Activated naive CD4-positive, alpha-beta T cell treated with anti-CD3 and anti-CD28 coated beads, Interleukin-2, amount 50 U/mL, for 16 hours (primary cell): ENCODE data around the gene POLRMT.
"Not testable (repeated sequence)": the region's sequence is repeated elsewhere in the genome, so short reads cannot be mapped to it uniquely, and the experiment has no call there.

ENCODE experiments used
- DNase-seq: peaks from one replicate; pipeline ENCODE4 v3.0.0-alpha.2; 2020

The POLRMT gene

GRCh38 chr19:590396-590745 is 43.0 kb downstream of the POLRMT start:
- DNase-seq = peak; percentile 37

GRCh38 chr19:589693-590395 is 43.5 kb downstream of the POLRMT start, which contains the start of gene HCN2:
Gene HCN2 (plus strand): TSS chr19:589881. CDS start chr19:589946, 65 bp downstream.
- DNase-seq = no peak

GRCh38 chr19:588741-589692 is 44.3 kb downstream of the POLRMT start:
- DNase-seq = no peak

GRCh38 chr19:588093-588740 is 45.1 kb downstream of the POLRMT start:
- peak; percentile 73 for DNase-seq

DNA sequence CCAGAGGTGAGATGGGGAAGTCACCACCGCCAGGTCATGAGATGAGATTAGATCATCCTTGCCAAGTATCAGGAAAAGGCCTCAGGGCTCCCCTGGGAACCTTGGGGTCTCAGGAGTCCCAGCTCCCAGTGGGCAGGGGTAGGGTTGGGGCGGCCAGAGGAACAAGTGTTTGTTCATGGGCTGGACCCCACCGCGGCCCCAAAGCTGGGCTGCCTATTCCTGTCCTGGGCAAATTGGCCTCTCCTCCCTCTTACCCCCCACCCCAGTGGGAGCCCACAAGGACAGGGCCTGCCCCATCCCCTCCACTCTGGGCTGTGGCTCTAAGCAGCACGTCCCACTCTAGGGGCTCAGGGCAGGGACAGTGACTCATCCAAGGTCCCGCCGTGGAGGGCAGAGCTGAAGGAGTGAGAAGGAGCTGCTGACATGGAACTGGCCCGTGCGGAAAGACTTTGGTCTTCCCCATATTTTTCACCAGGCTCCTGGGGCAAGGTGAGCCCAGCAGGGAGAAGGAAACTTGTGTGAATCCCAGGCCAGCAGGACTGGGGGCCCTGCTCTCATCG is 47.7 kb downstream of the POLRMT start:
- no peak for DNase-seq

DNA sequence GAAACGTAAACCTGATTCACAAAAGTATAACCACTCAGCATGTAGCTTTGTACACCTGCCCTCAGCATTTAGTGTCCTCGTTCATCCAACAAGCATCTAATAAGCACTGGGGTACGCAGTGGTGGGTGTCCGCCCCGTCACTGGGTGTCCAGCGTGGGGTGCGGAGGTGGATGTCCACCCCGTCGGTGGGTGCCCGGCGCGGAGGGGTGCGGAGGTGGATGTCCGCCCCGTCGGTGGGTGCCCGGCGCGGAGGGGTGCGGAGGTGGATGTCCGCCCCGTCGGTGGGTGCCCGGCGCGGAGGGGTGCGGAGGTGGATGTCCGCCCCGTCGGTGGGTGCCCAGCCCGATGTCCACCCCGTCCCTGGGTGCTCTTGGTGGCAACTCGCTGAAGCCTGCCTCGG is 48.2 kb downstream of the POLRMT start:
- DNase-seq = not testable (repeated sequence)

- peak; percentile 66 for DNase-seq
These were observed 48.9 kb downstream of the POLRMT start for GRCh38 chr19:584240-585001.

DNA sequence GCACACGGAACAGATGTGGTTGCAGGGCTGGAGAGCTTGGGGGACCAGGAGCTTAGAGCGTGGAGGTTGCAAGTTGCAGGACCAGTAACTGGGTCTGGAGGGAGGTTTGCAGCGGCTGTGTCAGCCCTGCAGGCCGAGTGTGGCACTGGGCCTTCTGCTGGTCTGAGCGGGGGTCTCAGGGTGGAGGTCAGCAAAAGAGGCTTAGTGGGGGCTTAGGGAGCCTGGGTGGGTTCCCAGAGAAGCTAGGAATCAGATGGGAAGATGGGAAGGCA is 49.4 kb downstream of the POLRMT start:
- DNase-seq = no peak

DNA sequence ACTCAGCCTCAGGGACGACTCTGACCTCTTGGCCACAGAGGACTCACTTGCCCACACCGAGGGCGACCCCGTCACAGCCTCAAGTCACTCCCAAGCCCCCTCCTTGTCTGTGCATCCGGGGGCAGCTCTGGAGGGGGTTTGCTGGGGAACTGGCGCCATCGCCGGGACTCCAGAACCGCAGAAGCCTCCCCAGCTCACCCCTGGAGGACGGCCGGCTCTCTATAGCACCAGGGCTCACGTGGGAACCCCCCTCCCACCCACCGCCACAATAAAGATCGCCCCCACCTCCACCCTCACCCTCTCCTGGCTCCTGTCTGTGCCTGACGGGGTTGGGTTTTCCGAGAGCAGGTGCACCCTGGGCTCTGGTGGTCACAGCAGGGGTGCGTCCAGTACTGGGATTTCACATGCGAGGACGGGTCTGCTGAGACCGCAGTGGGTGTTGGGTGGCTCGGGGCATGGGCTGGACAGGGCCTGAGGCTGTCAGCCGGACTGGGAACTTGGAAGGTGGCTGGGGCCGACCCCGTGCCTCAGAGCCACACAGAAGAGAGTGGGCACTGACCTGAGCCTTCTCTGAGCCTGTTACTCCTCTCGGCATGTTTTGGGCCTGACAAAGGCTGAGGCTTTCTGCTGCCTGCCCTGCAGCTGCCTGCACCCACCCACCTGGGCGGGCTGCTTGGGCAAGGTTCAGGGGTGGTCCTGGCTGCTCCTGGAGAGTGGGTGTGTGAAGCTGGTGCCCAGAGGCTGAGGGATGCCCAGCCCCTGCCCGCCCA is 50.0 kb downstream of the POLRMT start:
- DNase-seq = no peak

GRCh38 chr19:582497-583197 is 50.7 kb downstream of the POLRMT start:
- no peak for DNase-seq

- DNase-seq = no peak
These were observed 51.8 kb downstream of the POLRMT start for GRCh38 chr19:581399-582111.

DNA sequence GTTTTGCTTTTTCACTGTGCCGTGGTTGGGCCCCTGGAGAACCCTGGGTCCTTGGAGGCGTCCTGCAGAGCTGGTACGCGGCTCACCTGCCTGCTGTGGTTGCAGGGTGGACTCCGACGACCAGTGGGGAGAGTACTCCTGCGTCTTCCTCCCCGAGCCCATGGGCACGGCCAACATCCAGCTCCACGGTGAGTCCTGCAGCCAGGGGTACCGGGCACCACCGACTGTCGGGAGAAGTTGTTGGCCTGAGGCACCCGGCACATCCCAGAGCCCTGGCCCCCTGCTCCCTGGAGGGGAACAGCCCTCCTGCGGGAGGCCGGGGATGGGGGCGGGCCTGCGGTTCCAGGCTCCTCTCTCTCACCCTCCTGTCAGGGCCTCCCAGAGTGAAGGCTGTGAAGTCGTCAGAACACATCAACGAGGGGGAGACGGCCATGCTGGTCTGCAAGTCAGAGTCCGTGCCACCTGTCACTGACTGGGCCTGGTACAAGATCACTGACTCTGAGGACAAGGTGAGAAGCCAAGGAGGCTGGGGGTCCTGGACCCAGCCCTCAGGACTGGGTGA is 53.0 kb downstream of the POLRMT start:
- no peak for DNase-seq

- DNase-seq = no peak
These were observed 53.5 kb downstream of the POLRMT start for GRCh38 chr19:579842-580155.

GRCh38 chr19:579111-579841 is 54.1 kb downstream of the POLRMT start:
- no peak for DNase-seq

GRCh38 chr19:577439-578392 is 55.6 kb downstream of the POLRMT start:
- DNase-seq = no peak

DNA sequence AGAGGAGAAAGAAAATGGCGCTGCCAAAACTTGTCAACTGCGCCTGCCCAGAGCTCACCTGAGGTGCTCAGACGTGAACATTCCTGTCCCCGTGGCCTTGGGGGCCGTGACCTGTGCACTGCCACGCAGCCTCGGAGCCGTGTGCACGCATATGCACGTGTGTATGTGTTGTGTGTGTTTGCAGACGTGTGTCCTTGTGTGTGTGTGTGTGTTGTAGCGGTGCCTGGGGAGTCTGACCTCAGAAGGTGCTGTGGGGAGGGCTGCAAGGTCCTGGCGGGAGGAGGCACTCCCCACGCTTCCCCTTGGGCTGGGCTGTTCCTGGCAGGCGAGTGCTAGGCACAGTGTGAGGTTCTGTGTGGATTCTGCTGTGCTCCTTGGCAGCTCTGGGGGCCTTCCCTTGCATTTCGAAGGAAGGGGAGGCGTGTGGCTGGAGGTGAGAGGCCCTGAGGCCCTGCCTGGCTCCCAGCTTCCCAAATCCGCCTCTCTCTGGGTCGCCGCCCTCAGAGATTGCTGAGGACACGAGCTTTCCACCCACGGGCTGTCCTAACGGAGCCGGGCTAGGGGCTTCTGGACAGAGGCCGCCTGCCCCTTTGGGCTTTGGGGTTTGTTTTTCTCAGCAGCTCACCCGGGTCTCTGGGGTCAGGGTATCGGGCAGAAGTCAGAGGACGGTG is 56.4 kb downstream of the POLRMT start:
- no peak for DNase-seq

DNA sequence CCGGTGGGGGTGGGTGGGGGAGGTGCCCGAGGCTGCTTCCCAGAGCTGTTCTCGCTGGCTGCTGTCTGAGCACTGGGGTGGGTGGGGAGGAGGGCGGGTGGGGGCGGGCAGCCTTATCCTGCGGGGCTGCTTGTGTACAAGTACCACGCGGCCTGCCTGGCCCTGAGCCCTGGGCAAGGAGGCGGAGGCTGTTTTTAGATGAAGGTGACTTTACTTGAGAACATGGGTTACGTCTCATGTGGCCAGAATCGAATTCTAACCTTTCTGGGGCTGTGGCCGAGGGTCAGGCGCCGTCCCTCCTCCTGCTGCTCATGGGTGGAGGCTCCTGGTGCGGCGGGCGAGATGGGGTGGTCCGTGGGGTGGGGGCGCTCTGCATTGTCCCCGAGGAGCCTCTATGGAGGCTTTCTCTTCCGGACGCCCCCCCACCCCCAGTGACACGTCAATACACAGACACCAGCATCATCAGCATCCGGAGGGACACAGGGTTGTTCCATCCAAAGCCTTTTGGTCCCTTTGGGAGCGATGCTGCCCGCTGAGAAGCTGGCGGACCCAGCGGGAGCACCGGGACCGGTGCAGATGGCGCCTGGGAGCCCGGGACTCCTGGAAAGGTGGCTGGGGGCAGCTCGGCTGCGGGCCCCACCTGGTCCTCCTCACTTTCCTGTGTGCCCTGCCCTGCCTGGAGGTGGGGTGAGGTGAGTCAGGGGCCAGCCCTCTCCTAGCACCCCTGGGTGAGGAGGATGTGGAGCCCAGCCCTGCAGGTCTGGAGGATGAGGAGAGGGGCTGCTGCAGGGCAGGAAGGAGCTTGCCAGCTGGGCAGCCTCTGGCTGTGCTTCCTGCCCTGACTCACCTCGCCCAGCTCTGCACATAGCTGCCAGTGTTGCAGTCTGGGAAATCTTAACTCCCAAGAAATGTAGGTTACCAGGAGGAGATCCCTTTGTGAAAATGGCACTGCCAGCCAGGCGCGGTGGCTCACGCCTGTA is 57.5 kb downstream of the POLRMT start:
- DNase-seq = no peak
